ENCODE measurements around the gene ATG10. TPM values are rescaled to one million over a fixed set of nuclear protein-coding genes. Genes with fewer than 3 reads are reported as not detected.

Gene ATG10
- total RNA-seq, 1 donor from 2014 or later, result 8.4 TPM

DNA sequence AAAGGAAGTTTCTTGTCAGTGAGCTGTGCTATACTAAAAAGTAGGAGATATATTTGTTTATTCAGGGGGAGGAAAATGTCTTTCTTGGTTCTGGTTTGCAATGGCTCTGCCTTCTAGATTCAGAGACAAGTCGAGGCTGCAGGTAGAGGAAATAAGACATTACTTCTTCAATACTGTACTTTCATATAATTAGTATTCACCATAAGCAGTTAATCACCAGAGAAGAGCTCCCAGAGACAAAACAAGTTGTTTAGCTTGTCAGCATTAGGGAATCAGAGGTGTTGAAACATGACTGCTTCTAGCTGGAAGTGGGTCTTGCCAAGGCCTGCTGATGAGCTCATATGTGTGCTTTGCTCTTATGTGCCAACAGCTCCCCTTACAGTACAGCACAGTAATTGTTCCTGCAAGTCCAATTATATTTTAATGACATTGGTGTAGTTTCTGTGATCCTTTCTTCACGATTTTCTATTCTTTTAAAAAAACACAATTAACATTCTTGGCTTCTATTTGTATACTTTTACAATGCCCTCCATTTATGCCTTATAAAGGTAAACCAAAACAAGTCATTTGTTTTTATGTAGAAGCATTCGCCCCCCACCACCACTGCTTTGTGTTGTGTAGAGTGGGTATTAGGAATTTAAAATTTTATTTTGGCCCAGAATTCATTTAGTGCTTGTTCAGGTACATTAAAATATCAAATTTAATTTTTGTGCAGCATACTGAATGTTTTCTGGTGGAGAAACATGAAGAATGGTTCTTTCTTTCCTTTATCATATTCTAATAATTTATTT lies 194.1 kb downstream of the ATG10 start:
- Histone ChIP-seq H3K4me3 (ENCODE audit: low read length in 3 of 3) (no peak overlapping the region), H3K4me1 (ENCODE audit: control insufficient read depth in 3 of 3, insufficient read depth in 3 of 3, low read length in 3 of 3) (peaks cover 3 to 6% (median 5%) of the 10 kb centered on the region in 3 donors), H3K9ac (ENCODE audit: low read depth in 1 of 3, low read length in 3 of 3) (no peak overlapping the region), H3K36me3 (ENCODE audit: control insufficient read depth in 3 of 3, insufficient read depth in 3 of 3, low read length in 3 of 3) (no peaks in the 10 kb centered on the region), H3K27me3 (ENCODE audit: control insufficient read depth in 3 of 3, insufficient read depth in 3 of 3, low read length in 3 of 3) (no peaks in the 10 kb centered on the region), H3K9me3 (ENCODE audit: control insufficient read depth in 3 of 3, low read length in 3 of 3) (no peaks in the 10 kb centered on the region), H3K27ac (ENCODE audit: low read depth, low read length) (peak overlapping the region; percentile 54)

DNA sequence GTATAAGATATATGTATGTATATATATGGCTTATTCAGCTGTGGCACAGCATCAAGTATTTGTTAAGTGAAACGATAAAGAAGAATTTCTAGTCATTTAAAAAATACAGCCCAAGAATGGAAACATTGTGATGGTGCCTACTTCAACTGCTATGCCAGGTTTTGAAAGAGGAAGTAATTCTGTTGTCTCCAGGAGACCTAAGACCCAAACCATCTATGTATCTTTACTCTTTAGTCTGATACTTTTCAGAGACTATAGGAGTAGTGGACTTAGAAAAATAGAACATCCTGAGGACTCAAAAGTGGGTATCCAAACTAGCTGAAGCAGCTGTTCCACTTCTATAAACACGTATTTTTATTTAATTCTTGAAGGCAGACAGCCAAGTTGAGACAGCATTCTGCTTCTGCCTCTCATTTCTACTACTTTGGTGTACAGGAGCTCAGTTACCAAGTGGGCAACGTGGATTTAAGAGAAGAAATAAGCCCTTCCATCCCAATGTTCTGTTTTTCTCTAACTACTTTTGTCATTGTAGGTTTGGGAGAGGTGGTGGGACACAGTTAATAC lies 195.6 kb downstream of the ATG10 start:
- Histone ChIP-seq H3K4me1 (ENCODE audit: control insufficient read depth in 3 of 3, insufficient read depth in 3 of 3, low read length in 3 of 3) (peaks cover 3 to 6% (median 5%) of the 10 kb centered on the region in 3 donors), H3K9ac (ENCODE audit: low read depth in 1 of 3, low read length in 3 of 3) (no peak overlapping the region), H3K27me3 (ENCODE audit: control insufficient read depth in 3 of 3, insufficient read depth in 3 of 3, low read length in 3 of 3) (no peaks in the 10 kb centered on the region), H3K4me3 (ENCODE audit: low read length in 3 of 3) (no peak overlapping the region), H3K27ac (ENCODE audit: low read depth, low read length) (no peak overlapping the region), H3K36me3 (ENCODE audit: control insufficient read depth in 3 of 3, insufficient read depth in 3 of 3, low read length in 3 of 3) (no peaks in the 10 kb centered on the region), H3K9me3 (ENCODE audit: control insufficient read depth in 3 of 3, low read length in 3 of 3) (no peaks in the 10 kb centered on the region)

DNA sequence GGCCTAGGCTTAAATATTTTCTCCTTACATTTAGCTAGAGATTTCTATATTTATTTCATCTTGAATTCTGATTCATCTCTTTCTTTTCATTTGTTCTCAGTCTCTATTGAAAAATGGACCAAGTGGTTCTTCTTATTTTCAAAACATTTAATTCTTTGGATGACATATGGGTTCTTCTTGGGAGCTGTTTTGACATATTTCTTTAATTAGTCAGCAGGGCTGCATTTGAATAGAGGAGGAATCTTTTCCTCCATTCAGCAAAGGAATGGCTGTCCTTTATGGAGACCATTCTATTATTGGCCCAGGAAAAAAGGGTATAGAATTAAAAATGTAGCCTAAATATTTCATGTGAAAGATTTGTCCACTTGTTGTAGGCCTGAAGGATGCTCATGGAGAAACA lies 196.5 kb downstream of the ATG10 start:
- no peaks in the 10 kb centered on the region for H3K27me3 ChIP-seq (ENCODE audit: control insufficient read depth in 3 of 3, insufficient read depth in 3 of 3, low read length in 3 of 3)
- no peak overlapping the region for H3K9ac ChIP-seq (ENCODE audit: low read depth in 1 of 3, low read length in 3 of 3)
- no peak overlapping the region for H3K27ac ChIP-seq (ENCODE audit: low read depth, low read length)
- H3K4me1 ChIP-seq (ENCODE audit: control insufficient read depth in 3 of 3, insufficient read depth in 3 of 3, low read length in 3 of 3), result peaks cover 3 to 6% (median 5%) of the 10 kb centered on the region in 3 donors
- H3K9me3 ChIP-seq (ENCODE audit: control insufficient read depth in 3 of 3, low read length in 3 of 3), result no peaks in the 10 kb centered on the region
- H3K4me3 ChIP-seq (ENCODE audit: low read length in 3 of 3), result no peak overlapping the region
- no peaks in the 10 kb centered on the region for H3K36me3 ChIP-seq (ENCODE audit: control insufficient read depth in 3 of 3, insufficient read depth in 3 of 3, low read length in 3 of 3)

DNA sequence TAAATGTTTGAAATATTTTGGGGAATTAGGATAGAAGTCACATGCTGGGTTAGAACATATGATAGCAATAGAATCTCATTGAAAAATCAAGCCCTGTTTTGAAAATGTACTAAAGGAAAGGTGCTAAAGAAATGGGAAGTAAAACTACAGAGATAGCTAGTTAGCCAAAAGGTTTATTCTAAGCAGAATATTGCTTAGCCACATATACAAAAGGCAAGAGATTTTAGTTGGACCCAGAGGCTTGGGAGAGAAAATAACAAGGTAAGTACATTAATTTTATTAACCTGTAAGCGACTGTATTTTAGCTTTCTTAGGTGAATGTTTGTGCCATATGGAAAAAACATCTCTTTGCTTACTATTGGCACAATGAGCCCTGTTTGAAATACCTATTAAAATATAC lies 198.1 kb downstream of the ATG10 start:
- H3K4me1 ChIP-seq (ENCODE audit: control insufficient read depth in 3 of 3, insufficient read depth in 3 of 3, low read length in 3 of 3), result peaks cover 3 to 9% (median 4%) of the 10 kb centered on the region in 3 donors
- H3K36me3 ChIP-seq (ENCODE audit: control insufficient read depth in 3 of 3, insufficient read depth in 3 of 3, low read length in 3 of 3), result no peaks in the 10 kb centered on the region
- H3K9ac ChIP-seq (ENCODE audit: low read depth in 1 of 3, low read length in 3 of 3), result no peak overlapping the region
- H3K4me3 ChIP-seq (ENCODE audit: low read length in 3 of 3), result no peak overlapping the region
- no peaks in the 10 kb centered on the region for H3K27me3 ChIP-seq (ENCODE audit: control insufficient read depth in 3 of 3, insufficient read depth in 3 of 3, low read length in 3 of 3)
- H3K9me3 ChIP-seq (ENCODE audit: control insufficient read depth in 3 of 3, low read length in 3 of 3), result no peaks in the 10 kb centered on the region
- H3K27ac ChIP-seq (ENCODE audit: low read depth, low read length), result no peak overlapping the region

DNA sequence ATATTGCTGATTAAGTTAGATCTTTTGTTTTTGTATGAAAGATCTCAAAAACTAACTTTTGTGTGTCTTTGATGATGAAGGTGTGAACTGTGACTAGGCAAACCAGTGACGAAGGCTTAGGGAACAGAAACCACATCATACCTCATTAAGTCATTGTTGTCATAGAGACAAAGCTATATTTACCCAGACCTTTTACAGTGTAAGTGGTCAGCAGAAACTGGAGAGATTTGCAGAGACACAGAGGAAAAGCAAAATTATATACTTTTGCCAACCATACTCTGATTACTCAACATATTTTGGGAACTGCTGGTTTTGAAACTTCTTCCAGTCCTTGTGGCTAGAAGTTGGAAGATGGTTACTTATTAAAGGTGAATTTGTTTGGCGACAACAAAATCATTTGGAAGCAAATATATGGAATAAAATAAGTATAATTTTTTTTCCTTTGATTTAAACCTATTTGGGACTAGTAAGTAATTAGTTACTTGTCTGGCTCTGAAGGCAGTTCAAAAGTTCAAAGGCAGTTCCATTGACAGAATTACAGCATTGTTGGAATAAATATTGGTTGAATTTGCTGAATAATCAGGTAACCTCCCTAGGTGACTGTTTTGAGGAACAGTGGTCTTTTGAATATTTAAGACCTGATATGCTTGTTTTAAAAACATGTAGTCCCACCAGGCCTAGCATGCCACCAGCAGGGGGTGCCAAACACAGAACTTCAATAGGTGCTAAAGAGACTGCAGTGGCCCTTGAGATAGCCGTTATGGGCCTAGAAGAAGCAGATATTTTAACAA lies 202.5 kb downstream of the ATG10 start:
- no peaks in the 10 kb centered on the region for H3K27me3 ChIP-seq (ENCODE audit: control insufficient read depth in 3 of 3, insufficient read depth in 3 of 3, low read length in 3 of 3)
- peak overlapping the region; percentile 32 for H3K27ac ChIP-seq (ENCODE audit: low read depth, low read length)
- no peaks in the 10 kb centered on the region for H3K9me3 ChIP-seq (ENCODE audit: control insufficient read depth in 3 of 3, low read length in 3 of 3)
- H3K9ac ChIP-seq (ENCODE audit: low read depth in 1 of 3, low read length in 3 of 3), result no peak overlapping the region
- no peaks in the 10 kb centered on the region for H3K36me3 ChIP-seq (ENCODE audit: control insufficient read depth in 3 of 3, insufficient read depth in 3 of 3, low read length in 3 of 3)
- peaks cover 0 to 3% (median 0%) of the 10 kb centered on the region in 3 donors for H3K4me1 ChIP-seq (ENCODE audit: control insufficient read depth in 3 of 3, insufficient read depth in 3 of 3, low read length in 3 of 3)
- no peak overlapping the region for H3K4me3 ChIP-seq (ENCODE audit: low read length in 3 of 3)

DNA sequence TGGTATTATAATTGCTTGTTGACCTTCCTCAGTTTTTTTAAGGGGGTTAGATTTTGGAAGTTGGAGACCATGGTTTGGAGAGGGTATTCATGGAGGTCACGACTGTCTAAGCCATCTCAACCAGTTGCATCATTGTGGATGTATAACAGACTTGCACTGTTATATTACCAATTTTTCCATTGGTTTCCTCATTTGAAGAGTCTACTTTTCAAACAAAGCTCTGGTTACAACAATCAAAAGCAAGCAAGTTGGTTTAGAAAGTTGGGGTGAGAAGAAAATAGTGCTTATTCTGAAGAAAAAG lies 203.0 kb downstream of the ATG10 start:
- H3K4me3 ChIP-seq (ENCODE audit: low read length in 3 of 3), result no peak overlapping the region
- H3K27me3 ChIP-seq (ENCODE audit: control insufficient read depth in 3 of 3, insufficient read depth in 3 of 3, low read length in 3 of 3), result no peaks in the 10 kb centered on the region
- H3K9me3 ChIP-seq (ENCODE audit: control insufficient read depth in 3 of 3, low read length in 3 of 3), result no peaks in the 10 kb centered on the region
- H3K9ac ChIP-seq (ENCODE audit: low read depth in 1 of 3, low read length in 3 of 3), result no peak overlapping the region
- H3K36me3 ChIP-seq (ENCODE audit: control insufficient read depth in 3 of 3, insufficient read depth in 3 of 3, low read length in 3 of 3), result peaks cover 0 to under 1% (median 0%) of the 10 kb centered on the region in 3 donors
- peak overlapping the region; percentile 32 for H3K27ac ChIP-seq (ENCODE audit: low read depth, low read length)
- H3K4me1 ChIP-seq (ENCODE audit: control insufficient read depth in 3 of 3, insufficient read depth in 3 of 3, low read length in 3 of 3), result peaks cover 0 to 3% (median 0%) of the 10 kb centered on the region in 3 donors

DNA sequence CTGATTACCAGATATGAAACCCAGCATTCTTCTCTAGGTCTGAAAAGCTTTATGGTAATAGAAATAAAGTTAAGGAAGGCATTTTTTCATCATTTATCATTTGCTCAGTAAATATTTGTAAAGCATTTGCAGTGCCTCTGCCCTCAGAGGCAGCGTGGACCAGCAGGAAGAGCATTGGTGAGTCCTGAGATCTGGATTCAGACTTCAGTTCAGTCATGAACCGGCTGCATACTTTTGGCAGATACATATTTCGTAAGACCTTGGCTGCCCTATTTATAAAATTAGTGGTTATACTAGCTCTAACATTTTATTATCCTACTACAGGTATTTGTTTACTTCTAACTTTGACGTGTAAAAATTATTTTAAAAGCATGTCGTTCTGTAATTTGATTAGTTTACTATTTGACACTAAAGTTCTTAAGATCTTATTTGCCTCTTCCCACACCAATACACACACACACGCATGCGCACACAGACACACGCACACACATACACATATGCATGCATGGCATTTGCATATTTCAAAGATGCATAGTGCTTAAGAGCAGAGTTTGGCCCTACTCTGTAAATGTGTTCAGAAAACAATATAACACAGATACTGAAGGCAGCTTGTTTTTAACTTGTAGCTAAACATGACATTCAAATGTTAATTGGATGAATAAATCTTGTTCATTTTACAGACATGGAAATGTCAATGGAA lies 204.4 kb downstream of the ATG10 start:
- Histone ChIP-seq H3K27ac (ENCODE audit: low read depth, low read length) (no peak overlapping the region), H3K4me1 (ENCODE audit: control insufficient read depth in 3 of 3, insufficient read depth in 3 of 3, low read length in 3 of 3) (peaks cover 0 to 3% (median 0%) of the 10 kb centered on the region in 3 donors), H3K4me3 (ENCODE audit: low read length in 3 of 3) (no peak overlapping the region), H3K36me3 (ENCODE audit: control insufficient read depth in 3 of 3, insufficient read depth in 3 of 3, low read length in 3 of 3) (peaks cover 0 to 2% (median 0%) of the 10 kb centered on the region in 3 donors), H3K9ac (ENCODE audit: low read depth in 1 of 3, low read length in 3 of 3) (no peak overlapping the region), H3K27me3 (ENCODE audit: control insufficient read depth in 3 of 3, insufficient read depth in 3 of 3, low read length in 3 of 3) (no peaks in the 10 kb centered on the region), H3K9me3 (ENCODE audit: control insufficient read depth in 3 of 3, low read length in 3 of 3) (no peaks in the 10 kb centered on the region)

DNA sequence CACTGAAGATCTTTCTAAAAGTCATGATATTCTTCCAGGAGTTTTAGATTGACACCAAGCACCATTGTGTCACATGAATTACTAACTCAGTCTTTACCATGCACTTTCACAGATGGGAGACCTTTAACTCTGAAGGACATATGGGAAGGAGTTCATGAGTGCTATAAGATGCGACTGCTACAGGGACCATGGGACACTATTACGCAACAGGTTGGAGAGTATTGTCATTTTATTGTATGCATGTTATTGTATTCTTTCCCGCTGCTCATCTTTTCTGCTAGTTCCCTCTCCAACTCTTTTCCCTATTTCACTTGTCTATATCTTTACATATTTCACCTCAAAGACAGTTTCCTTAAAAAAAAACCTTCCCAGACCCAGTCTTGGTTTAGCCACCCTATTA lies 206.6 kb downstream of the ATG10 start:
- Histone ChIP-seq H3K36me3 (ENCODE audit: control insufficient read depth in 3 of 3, insufficient read depth in 3 of 3, low read length in 3 of 3) (peaks cover 0 to 2% (median 0%) of the 10 kb centered on the region in 3 donors), H3K4me3 (ENCODE audit: low read length in 3 of 3) (no peak overlapping the region), H3K9me3 (ENCODE audit: control insufficient read depth in 3 of 3, low read length in 3 of 3) (no peaks in the 10 kb centered on the region), H3K27ac (ENCODE audit: low read depth, low read length) (no peak overlapping the region), H3K27me3 (ENCODE audit: control insufficient read depth in 3 of 3, insufficient read depth in 3 of 3, low read length in 3 of 3) (no peaks in the 10 kb centered on the region), H3K4me1 (ENCODE audit: control insufficient read depth in 3 of 3, insufficient read depth in 3 of 3, low read length in 3 of 3) (peaks cover 0 to 3% (median 0%) of the 10 kb centered on the region in 3 donors), H3K9ac (ENCODE audit: low read depth in 1 of 3, low read length in 3 of 3) (no peak overlapping the region)

DNA sequence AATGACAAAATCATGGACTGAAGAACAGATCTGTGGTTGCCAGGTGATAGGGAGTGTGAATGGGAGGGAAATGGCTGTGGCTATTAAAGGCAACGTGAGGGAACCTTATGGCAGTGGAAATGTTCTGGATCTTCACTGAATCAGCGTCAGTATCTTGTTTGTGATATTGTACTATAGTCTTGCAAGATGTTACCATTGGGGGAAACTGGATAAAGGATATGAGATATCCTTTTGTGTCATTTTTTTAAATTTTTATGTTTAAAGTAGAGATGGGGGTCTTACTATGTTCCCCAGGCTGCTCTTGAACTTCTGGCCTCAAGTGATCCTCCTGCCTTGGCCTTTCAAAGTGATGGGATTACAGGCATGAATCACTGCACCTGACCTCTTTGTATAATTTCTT lies 210.8 kb downstream of the ATG10 start:
- Histone ChIP-seq H3K36me3 (ENCODE audit: control insufficient read depth in 3 of 3, insufficient read depth in 3 of 3, low read length in 3 of 3) (peaks cover 0 to 2% (median 0%) of the 10 kb centered on the region in 3 donors), H3K27ac (ENCODE audit: low read depth, low read length) (no peak overlapping the region), H3K4me3 (ENCODE audit: low read length in 3 of 3) (no peak overlapping the region), H3K9me3 (ENCODE audit: control insufficient read depth in 3 of 3, low read length in 3 of 3) (no peaks in the 10 kb centered on the region), H3K4me1 (ENCODE audit: control insufficient read depth in 3 of 3, insufficient read depth in 3 of 3, low read length in 3 of 3) (no peaks in the 10 kb centered on the region), H3K9ac (ENCODE audit: low read depth in 1 of 3, low read length in 3 of 3) (no peak overlapping the region), H3K27me3 (ENCODE audit: control insufficient read depth in 3 of 3, insufficient read depth in 3 of 3, low read length in 3 of 3) (no peaks in the 10 kb centered on the region)
